GM21786 (cell line): Measurements from ENCODE around the gene HIP1.
"Not testable (repeated sequence)": the region's sequence is repeated elsewhere in the genome, so short reads cannot be mapped to it uniquely, and the experiment has no call there.

Source experiments
- ATAC-seq: cut with Tn5 transposase; IDR thresholded peaks from one replicate; pipeline ENCODE4 v1.9.1; 2021; ENCODE audit not compliant: unreplicated experiment

The HIP1 gene

DNA sequence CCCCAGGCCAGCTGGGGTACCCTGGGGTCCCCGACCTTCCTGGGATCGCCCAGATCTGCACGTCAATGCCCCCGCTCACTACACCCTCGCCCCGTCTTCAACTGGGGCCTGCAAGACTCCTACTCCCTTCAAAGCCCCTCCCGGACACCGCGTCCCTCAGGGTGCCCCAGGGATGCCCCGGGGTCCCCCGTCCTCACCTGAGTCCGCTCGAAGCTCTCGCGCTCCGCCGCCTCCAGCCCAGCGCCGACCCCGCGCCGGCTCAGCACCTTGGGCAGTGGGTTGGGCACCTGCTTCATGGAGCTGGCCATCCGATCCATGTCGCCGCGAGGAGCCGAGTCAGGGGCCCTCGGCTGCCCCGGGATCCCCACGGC lies at the start of gene HIP1:
HIP1 (minus strand) TSS at position 338 of the 371 bp plus-strand sequence; CDS start at position 317, 21 bp downstream.
- peak; percentile 6 for ATAC-seq

GRCh38 chr7:75788154-75788847 lies 49.6 kb upstream of the HIP1 start:
- not testable (repeated sequence) for ATAC-seq

GRCh38 chr7:75783058-75783457 lies 44.3 kb upstream of the HIP1 start:
- not testable (repeated sequence) for ATAC-seq

DNA sequence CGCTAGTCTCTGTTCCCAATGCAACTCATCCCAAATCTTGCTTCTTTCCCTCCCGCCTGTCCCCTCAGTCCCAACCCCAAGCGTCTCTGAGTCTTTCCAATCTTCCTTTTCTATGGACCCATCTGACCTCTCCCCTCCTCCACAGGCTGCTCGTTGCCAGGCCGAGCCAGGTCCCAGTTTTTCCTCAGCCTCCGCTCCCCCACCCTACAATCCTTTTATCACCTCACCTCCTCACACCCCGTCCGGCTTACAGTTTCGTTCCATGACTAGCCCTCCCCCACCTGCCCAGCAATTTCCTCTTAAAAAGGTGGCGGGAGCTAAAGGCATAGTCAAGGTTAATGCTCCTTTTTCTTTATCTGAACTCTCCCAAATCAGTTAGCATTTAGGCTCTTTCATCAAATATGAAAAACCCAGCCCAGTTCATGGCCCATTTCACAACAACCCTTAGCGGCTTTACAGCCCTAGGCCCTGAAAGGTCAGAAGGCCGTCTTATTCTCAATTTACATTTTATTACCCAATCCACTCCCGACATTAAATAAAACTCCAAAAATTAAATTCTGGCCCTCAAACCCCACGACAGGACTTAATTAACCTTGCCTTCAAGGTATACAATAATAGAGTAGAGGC lies 42.0 kb upstream of the HIP1 start:
- ATAC-seq, result not testable (repeated sequence)

- ATAC-seq, result not testable (repeated sequence)
Observed at GRCh38 chr7:75779516-75779915, 40.8 kb upstream of the HIP1 start.

GRCh38 chr7:75779035-75779434 lies 40.3 kb upstream of the HIP1 start:
- not testable (repeated sequence) for ATAC-seq

DNA sequence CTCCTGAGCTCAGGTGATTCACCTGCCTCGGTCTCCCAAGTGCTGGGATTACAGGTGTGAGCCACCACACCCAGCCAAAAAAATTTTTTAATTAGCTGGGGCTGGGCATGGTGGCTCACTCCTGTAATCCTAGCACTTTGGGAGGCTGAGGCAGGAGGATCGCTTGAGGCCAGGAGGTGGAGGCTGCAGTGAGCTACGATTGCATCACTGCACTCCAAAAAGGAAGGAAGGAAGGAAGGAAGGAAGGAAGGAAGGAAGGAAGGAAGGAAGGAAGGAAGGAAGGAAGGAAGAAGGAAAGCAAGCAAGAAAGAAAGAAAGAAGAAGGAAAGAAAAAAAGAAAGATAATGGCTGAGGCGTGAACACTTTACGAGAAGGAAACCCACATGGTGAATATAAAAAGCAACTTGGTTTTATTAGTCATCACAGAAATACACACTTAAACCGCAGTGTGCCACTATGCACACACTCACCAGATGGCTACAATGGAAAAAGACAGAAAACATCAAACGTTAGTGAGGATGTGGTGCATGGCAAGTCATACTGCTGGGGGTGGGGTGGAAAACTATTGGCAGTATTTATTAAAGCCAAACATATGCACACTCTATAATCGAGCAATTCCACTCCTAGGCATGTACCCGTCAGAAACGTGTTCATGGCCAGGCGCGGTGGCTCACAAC lies 37.7 kb upstream of the HIP1 start:
- no peak for ATAC-seq

- ATAC-seq, result not testable (repeated sequence)
Observed at GRCh38 chr7:75773958-75774357, 35.2 kb upstream of the HIP1 start.

GRCh38 chr7:75772081-75773077 lies 33.6 kb upstream of the HIP1 start, which contains the start of gene CCL26:
CCL26 (minus strand) TSS chr7:75772211; CDS start chr7:75772176, 35 bp downstream.
- ATAC-seq, result no peak

GRCh38 chr7:75771224-75771623 lies 32.5 kb upstream of the HIP1 start:
- no peak for ATAC-seq

GRCh38 chr7:75762350-75762917 lies 23.7 kb upstream of the HIP1 start:
- ATAC-seq, result no peak

DNA sequence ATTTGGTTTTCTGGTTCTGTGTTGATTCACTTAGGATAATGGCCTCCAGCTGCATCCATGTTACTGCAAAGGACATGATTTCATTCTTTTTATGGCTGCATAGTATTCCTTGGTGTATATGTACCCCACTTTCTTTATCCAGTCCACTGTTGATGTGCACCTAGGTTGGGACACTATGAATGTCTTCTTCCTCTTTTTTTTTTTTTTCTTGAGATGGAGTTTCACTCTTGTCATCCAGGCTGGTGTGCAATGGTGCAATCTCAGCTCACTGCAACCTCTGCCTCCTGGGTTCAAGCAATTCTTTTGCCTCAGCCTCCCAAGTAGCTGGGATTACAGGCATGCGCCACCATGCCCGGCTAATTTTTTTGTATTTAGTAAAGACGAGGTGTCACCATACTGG lies 23.1 kb upstream of the HIP1 start:
- not testable (repeated sequence) for ATAC-seq

DNA sequence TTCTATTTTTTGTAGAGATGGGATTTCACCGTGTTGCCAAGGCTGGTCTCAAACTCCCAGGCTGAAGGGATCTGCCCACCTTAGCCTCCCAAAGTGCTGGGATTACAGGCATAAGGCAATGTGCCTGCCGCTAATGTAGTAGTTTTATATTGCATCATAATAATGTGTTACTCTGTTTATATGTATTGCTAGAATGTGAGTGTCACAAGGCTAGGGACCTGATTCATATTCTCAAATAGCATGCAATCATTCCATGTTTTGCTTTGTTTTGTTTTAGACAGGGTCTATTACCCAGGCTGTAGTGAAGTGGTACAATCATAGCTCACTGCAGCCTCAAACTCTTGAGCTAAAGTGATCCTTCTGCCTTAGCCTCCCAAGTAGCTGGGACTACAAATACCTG lies 19.8 kb upstream of the HIP1 start:
- ATAC-seq, result no peak

GRCh38 chr7:75757860-75758259 lies 19.1 kb upstream of the HIP1 start:
- ATAC-seq, result no peak

- no peak for ATAC-seq
Observed at GRCh38 chr7:75756991-75757676, 18.4 kb upstream of the HIP1 start.

DNA sequence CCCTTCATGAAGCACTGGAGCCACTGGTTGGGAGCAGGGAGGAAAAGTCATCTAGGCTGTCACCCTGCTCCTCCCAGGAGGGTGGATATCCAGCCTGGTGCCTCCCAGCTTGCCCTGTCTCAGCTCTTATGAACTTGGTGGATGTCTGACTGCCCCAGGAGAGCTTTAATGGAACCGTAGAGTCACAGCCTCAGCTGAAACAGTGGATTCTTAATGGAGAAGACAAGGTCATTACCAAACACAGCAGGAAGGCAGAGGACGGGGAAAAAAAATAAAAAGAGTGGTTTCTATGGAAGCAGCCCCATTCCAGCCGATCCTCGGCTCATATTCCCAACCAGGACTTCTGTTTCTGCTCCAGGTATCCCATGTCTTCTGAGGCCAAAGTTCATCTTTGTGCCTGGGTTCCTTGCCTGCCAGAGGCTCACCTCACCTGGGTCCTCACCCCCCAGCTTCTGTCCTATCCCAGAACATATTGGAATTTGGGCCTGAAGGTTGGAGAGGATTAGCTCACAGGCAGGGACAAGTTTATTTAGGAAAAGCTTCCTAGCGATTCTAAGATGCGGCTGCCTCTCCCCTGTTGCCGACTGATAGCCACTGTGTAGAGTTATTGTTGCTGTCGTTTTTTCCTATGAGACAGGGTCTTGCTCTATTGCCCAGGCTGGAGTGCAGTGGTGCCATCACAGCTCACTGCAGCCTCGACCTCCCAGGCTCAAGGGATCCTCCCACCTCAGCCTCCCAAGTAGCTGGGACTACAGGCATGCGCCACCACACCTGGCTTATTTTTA lies 17.7 kb upstream of the HIP1 start:
- ATAC-seq, result no peak

DNA sequence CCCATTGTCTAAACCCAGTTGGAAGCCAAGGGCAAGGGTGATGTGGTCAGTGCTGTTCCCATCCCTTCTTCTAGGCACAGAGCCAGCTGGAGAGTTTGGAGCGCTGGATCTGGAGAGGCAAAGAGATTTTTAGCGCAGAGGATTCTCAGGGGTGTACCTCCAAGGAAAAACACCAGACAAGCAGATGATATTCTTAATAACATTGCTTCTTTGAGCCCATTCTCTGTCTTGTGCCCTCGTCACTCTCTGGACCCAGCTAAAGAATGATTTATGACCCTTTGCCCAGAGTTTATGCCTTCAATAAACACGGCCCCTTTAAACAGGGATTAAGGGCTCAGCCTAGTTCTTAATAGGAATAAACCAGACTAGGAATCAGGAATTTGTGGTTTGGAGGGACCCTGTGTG lies 4.7 kb upstream of the HIP1 start:
- ATAC-seq, result no peak

DNA sequence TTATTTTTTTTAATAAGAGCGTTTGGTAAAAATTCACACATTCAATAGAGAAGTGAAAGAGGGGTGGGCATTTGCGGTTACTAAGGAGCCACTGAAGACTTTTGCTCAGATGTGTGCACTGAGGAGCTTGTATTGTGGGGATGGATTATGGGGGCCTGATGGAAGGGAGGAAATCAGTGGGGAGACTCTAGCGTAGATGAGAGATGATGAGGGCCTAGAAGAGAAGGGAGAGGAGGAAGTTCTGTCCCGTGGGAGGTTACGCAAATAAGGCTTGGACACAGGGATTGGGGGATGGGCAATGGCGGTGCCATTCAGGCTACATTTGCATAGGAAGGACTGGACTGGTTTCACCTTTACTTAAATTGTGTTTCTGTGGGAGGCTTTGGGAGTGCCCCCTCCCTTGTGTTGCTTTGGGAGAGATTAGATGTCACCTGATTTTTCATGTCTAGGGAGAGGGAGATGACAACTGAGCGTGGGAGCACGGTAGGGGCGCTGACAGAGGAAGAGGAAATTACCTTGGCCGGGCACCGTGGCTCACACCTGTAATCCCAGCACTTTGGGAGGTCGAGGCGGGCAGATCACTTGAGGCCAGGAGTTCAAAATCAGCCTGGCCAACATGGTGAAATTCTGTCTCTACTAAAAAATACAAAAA lies 2.2 kb upstream of the HIP1 start:
- ATAC-seq, result no peak
